Measurements from ENCODE around the gene CSF2RB. TPM values are rescaled to one million over a fixed set of nuclear protein-coding genes. Genes with fewer than 3 reads are reported as not detected.

The CSF2RB gene
- total RNA-seq (2014; rRNA removed; shearing (Covaris generic)): not detected in 2 replicates

GRCh38 chr22:36913427-36914389 lies at the start of gene CSF2RB:
Gene CSF2RB (plus strand): TSS chr22:36913628. CDS start chr22:36922208, 8,580 bp downstream.
- DNase-seq (ENCODE audit: low spot score): peak; percentile 1

GRCh38 chr22:36863979-36864378 lies 49.4 kb upstream of the CSF2RB start:
- in situ Hi-C loops (cut with HindIII; ENCODE audit: low sequenced_read_pairs): no loop called here

More at GRCh38 chr22:36913427-36914389, at the start of gene CSF2RB:
- in situ Hi-C loops (cut with HindIII; ENCODE audit: low sequenced_read_pairs): no loop called here

GRCh38 chr22:36864454-36865215 lies 48.8 kb upstream of the CSF2RB start:
- no peak for DNase-seq (ENCODE audit: low spot score)
- in situ Hi-C loops (cut with HindIII; ENCODE audit: low sequenced_read_pairs): no loop called here

More at GRCh38 chr22:36863979-36864378, 49.4 kb upstream of the CSF2RB start:
- DNase-seq (ENCODE audit: low spot score): no peak

- no peak for DNase-seq (ENCODE audit: low spot score)
- in situ Hi-C loops (cut with HindIII; ENCODE audit: low sequenced_read_pairs): no loop called here
Measured at GRCh38 chr22:36865346-36865745, 48.1 kb upstream of the CSF2RB start.

- DNase-seq (ENCODE audit: low spot score): no peak
- in situ Hi-C loops (cut with HindIII; ENCODE audit: low sequenced_read_pairs): no loop called here
Measured at GRCh38 chr22:36867695-36868094, 45.7 kb upstream of the CSF2RB start.

- DNase-seq (ENCODE audit: low spot score): no peak
- in situ Hi-C loops (cut with HindIII; ENCODE audit: low sequenced_read_pairs): no loop called here
Measured at GRCh38 chr22:36868546-36869181, 44.8 kb upstream of the CSF2RB start.

- in situ Hi-C loops (cut with HindIII; ENCODE audit: low sequenced_read_pairs): no loop called here
- no peak for DNase-seq (ENCODE audit: low spot score)
Measured at GRCh38 chr22:36870250-36870649, 43.2 kb upstream of the CSF2RB start.

- in situ Hi-C loops (cut with HindIII; ENCODE audit: low sequenced_read_pairs): no loop called here
- DNase-seq (ENCODE audit: low spot score): no peak
Measured at GRCh38 chr22:36871669-36872081, 41.8 kb upstream of the CSF2RB start.

- in situ Hi-C loops (cut with HindIII; ENCODE audit: low sequenced_read_pairs): no loop called here
- DNase-seq (ENCODE audit: low spot score): no peak
Measured at GRCh38 chr22:36872084-36872483, 41.3 kb upstream of the CSF2RB start.

- no peak for DNase-seq (ENCODE audit: low spot score)
- in situ Hi-C loops (cut with HindIII; ENCODE audit: low sequenced_read_pairs): no loop called here
Measured at GRCh38 chr22:36872866-36873498, 40.4 kb upstream of the CSF2RB start.

- in situ Hi-C loops (cut with HindIII; ENCODE audit: low sequenced_read_pairs): no loop called here
- DNase-seq (ENCODE audit: low spot score): peak; percentile 23
Measured at GRCh38 chr22:36873614-36874308, 39.7 kb upstream of the CSF2RB start.

- in situ Hi-C loops (cut with HindIII; ENCODE audit: low sequenced_read_pairs): no loop called here
- no peak for DNase-seq (ENCODE audit: low spot score)
Measured at GRCh38 chr22:36874309-36874696, 39.1 kb upstream of the CSF2RB start.

GRCh38 chr22:36874736-36875135 lies 38.7 kb upstream of the CSF2RB start:
- in situ Hi-C loops (cut with HindIII; ENCODE audit: low sequenced_read_pairs): no loop called here
- no peak for DNase-seq (ENCODE audit: low spot score)

GRCh38 chr22:36875741-36876140 lies 37.7 kb upstream of the CSF2RB start:
- in situ Hi-C loops (cut with HindIII; ENCODE audit: low sequenced_read_pairs): no loop called here

GRCh38 chr22:36879775-36880174 lies 33.7 kb upstream of the CSF2RB start:
- in situ Hi-C loops (cut with HindIII; ENCODE audit: low sequenced_read_pairs): no loop called here
- DNase-seq (ENCODE audit: low spot score): no peak

More at GRCh38 chr22:36875741-36876140, 37.7 kb upstream of the CSF2RB start:
- DNase-seq (ENCODE audit: low spot score): no peak

GRCh38 chr22:36881504-36882245 lies 31.8 kb upstream of the CSF2RB start:
- no peak for DNase-seq (ENCODE audit: low spot score)
- in situ Hi-C loops (cut with HindIII; ENCODE audit: low sequenced_read_pairs): no loop called here

GRCh38 chr22:36884349-36885158 lies 28.9 kb upstream of the CSF2RB start:
- no peak for DNase-seq (ENCODE audit: low spot score)
- in situ Hi-C loops (cut with HindIII; ENCODE audit: low sequenced_read_pairs): no loop called here
